H1 (cell line): ENCODE results near the gene LNX2. TPM values are rescaled to one million over a fixed set of nuclear protein-coding genes. Genes with fewer than 3 reads are reported as not detected.

ENCODE experiments used
- CTCF ChIA-PET: fragments of 300-600 bp; sonication (Branson Sonifier 250); formaldehyde crosslinking; loops from one replicate; lab custom pipeline; 2021; ENCODE audit not compliant: partially characterized antibody; lab: Charles Lee
- POLR2A ChIA-PET: fragments of 300-600 bp; sonication (Branson Sonifier 250); formaldehyde crosslinking; loops from one replicate; lab custom pipeline; 2021; ENCODE audit warnings: inconsistent platforms; ENCODE audit not compliant: partially characterized antibody; lab: Charles Lee
- DNase-seq, 2 experiments: peaks; one replicate each; pipeline versions ENCODE4 v3.0.0 to v3.0.0-alpha.2; 2010 to 2022; ENCODE audit warnings: low spot score in 2 of 2, low read depth in 1 of 2, mixed read lengths in 1 of 2
- FAIRE-seq: peaks from 2 replicates; lab custom pipeline; 2011; peaks lifted over from hg19 to GRCh38; lab: Jason Lieb, UNC
- H2AFZ ChIP-seq: 2 replicates; pipeline ENCODE4 v1.8.1; 2012; ENCODE audit warnings: low read length, inconsistent platforms
- H2AK5ac ChIP-seq: 2 replicates; pipeline ENCODE4 v1.6.1; 2013; ENCODE audit warnings: low read depth, low read length
- H2BK120ac ChIP-seq: replicated peaks from 2 replicates; pipeline ENCODE3; 2013; ENCODE audit warnings: low read depth, low read length, inconsistent platforms
- H2BK12ac ChIP-seq: 2 replicates; pipeline ENCODE4 v1.6.1; 2013; ENCODE audit warnings: low read depth, low read length
- H2BK15ac ChIP-seq: 2 replicates; pipeline ENCODE4 v1.6.1; 2013; ENCODE audit warnings: low read length
- H2BK20ac ChIP-seq: 2 replicates; pipeline ENCODE4 v1.6.1; 2013; ENCODE audit warnings: low read length
- H2BK5ac ChIP-seq: 2 replicates; pipeline ENCODE4 v1.6.1; 2013; ENCODE audit warnings: low read depth, low read length
- H3K14ac ChIP-seq: 2 replicates; pipeline ENCODE4 v1.6.1; 2013; ENCODE audit warnings: inconsistent platforms; ENCODE audit not compliant: insufficient read length
- H3K18ac ChIP-seq: 2 replicates; pipeline ENCODE4 v1.6.1; 2013; ENCODE audit warnings: low read length; ENCODE audit errors: extremely low read depth
- H3K23ac ChIP-seq: 2 replicates; pipeline ENCODE4 v1.6.1; 2013; ENCODE audit warnings: inconsistent platforms; ENCODE audit not compliant: insufficient read length
- H3K23me2 ChIP-seq: 2 replicates; pipeline ENCODE4 v1.6.1; 2013; ENCODE audit warnings: low read depth, low read length
- H3K27ac ChIP-seq: 2 replicates; pipeline ENCODE4 v1.6.1; 2011; ENCODE audit warnings: low read depth, low read length, inconsistent platforms
- H3K27me3 ChIP-seq, 4 experiments: replicated peaks in 1 of 4; 1 replicate in 1 of 4; 2 replicates in 3 of 4; pipeline versions ENCODE4 v1.6.1 to v1.8.1; 2011 to 2013; ENCODE audit warnings: low read length in 3 of 4, mild to moderate bottlenecking in 3 of 4, inconsistent platforms in 2 of 4, mixed read lengths in 2 of 4, moderate library complexity in 1 of 4; ENCODE audit not compliant: control insufficient read depth in 3 of 4, insufficient read depth in 3 of 4; ENCODE audit errors: extremely low read depth in 1 of 4
- H3K36me3 ChIP-seq, 4 experiments: 2 replicates each; pipeline versions ENCODE4 v1.6.1 to v1.8.1; 2011 to 2013; ENCODE audit warnings: mild to moderate bottlenecking in 4 of 4, low read length in 3 of 4, moderate library complexity in 2 of 4, control low read depth in 1 of 4, inconsistent platforms in 1 of 4; ENCODE audit not compliant: insufficient read depth in 4 of 4, control insufficient read depth in 2 of 4
- H3K4ac ChIP-seq: replicated peaks from 2 replicates; pipeline ENCODE3; 2013; ENCODE audit warnings: low read length, low read depth, mixed read lengths, inconsistent platforms; ENCODE audit not compliant: insufficient read length
- H3K4me1 ChIP-seq, 4 experiments: replicated peaks in 1 of 4; 1 replicate in 1 of 4; 2 replicates in 3 of 4; pipeline versions ENCODE4 v1.6.1 to v1.8.1; 2011 to 2013; ENCODE audit warnings: low read length in 3 of 4, inconsistent platforms in 2 of 4, mixed read lengths in 1 of 4; ENCODE audit not compliant: insufficient read depth in 4 of 4, control insufficient read depth in 3 of 4
- H3K4me2 ChIP-seq, 2 experiments: 2 replicates each; pipeline versions ENCODE4 v1.6.1 to v1.8.1; 2011 to 2013; ENCODE audit warnings: low read depth in 2 of 2, low read length in 2 of 2, control low read depth in 1 of 2, inconsistent platforms in 1 of 2, mild to moderate bottlenecking in 1 of 2; ENCODE audit not compliant: insufficient read depth in 1 of 2
- H3K4me3 ChIP-seq, 4 experiments: fragments of 200-600, 300-600 bp in 1 of 4; sonication (generic), shearing (Covaris generic), sonication (Bioruptor Twin) in 1 of 4; 2 replicates each; pipeline versions ENCODE4 v1.5.1 to v1.8.1; 2011 to 2016; ENCODE audit warnings: low read length in 4 of 4, low read depth in 3 of 4, control low read depth in 2 of 4, inconsistent platforms in 2 of 4, mild to moderate bottlenecking in 2 of 4, mixed read lengths in 1 of 4, moderate library complexity in 1 of 4; ENCODE audit not compliant: insufficient read depth in 2 of 4; ENCODE audit errors: extremely low read depth in 1 of 4
- H3K56ac ChIP-seq: replicated peaks from 2 replicates; pipeline ENCODE3; 2013; ENCODE audit warnings: low read depth, mild to moderate bottlenecking, mixed read lengths, low read length, inconsistent platforms; ENCODE audit not compliant: insufficient read length
- H3K79me1 ChIP-seq: 2 replicates; pipeline ENCODE4 v1.6.1; 2013; ENCODE audit warnings: low read depth, low read length, control low read depth
- H3K79me2 ChIP-seq, 2 experiments: 2 replicates each; pipeline versions ENCODE4 v1.6.1 to v1.8.1; 2012 to 2013; ENCODE audit warnings: low read length in 2 of 2, mild to moderate bottlenecking in 2 of 2, inconsistent platforms in 1 of 2; ENCODE audit not compliant: insufficient read depth in 2 of 2, control insufficient read depth in 1 of 2
- H3K9ac ChIP-seq, 4 experiments: replicated peaks in 1 of 4; 1 replicate in 1 of 4; 2 replicates in 3 of 4; pipeline versions ENCODE4 v1.6.1 to v1.8.1; 2011 to 2013; ENCODE audit warnings: low read depth in 3 of 4, low read length in 3 of 4, control low read depth in 2 of 4, mild to moderate bottlenecking in 2 of 4, moderate library complexity in 2 of 4, inconsistent platforms in 1 of 4; ENCODE audit errors: extremely low read depth in 1 of 4
- H3K9me3 ChIP-seq, 2 experiments: 2 replicates each; pipeline versions ENCODE4 v1.6.1 to v1.8.1; 2012 to 2013; ENCODE audit warnings: mild to moderate bottlenecking in 2 of 2, moderate library complexity in 2 of 2, control low read depth in 1 of 2, inconsistent platforms in 1 of 2, low read depth in 1 of 2, low read length in 1 of 2, mixed read lengths in 1 of 2; ENCODE audit not compliant: insufficient read depth in 2 of 2
- H4K20me1 ChIP-seq, 2 experiments: replicated peaks in 1 of 2; 2 replicates each; pipeline versions ENCODE3 to v1.8.1; 2011 to 2013; ENCODE audit warnings: inconsistent platforms in 2 of 2, low read length in 2 of 2, mild to moderate bottlenecking in 1 of 2; ENCODE audit not compliant: insufficient read depth in 2 of 2, control insufficient read depth in 1 of 2
- H4K5ac ChIP-seq: 2 replicates; pipeline ENCODE4 v1.6.1; 2013; ENCODE audit warnings: low read length, low read depth, mixed read lengths, inconsistent platforms; ENCODE audit not compliant: insufficient read length
- H4K8ac ChIP-seq: 2 replicates; pipeline ENCODE4 v1.8.0; 2013; ENCODE audit warnings: mild to moderate bottlenecking, moderate library complexity, low read length, inconsistent platforms; ENCODE audit not compliant: insufficient read depth; ENCODE audit errors: extremely low read depth
- H4K91ac ChIP-seq: replicated peaks from 2 replicates; pipeline ENCODE3; 2013; ENCODE audit warnings: low read length, mixed read lengths, inconsistent platforms; ENCODE audit not compliant: insufficient read length
- ATF2 ChIP-seq: IDR thresholded peaks from 2 replicates; pipeline ENCODE4 v1.6.1; 2012; ENCODE audit warnings: low read length, inconsistent platforms
- E2F6 ChIP-seq: IDR thresholded peaks from 2 replicates; pipeline ENCODE4 v1.6.1; 2012; ENCODE audit warnings: inconsistent platforms
- GABPA ChIP-seq: IDR thresholded peaks from 2 replicates; pipeline ENCODE4 v1.6.1; 2011; ENCODE audit warnings: mild to moderate bottlenecking, low read length, moderate library complexity, borderline replicate concordance; ENCODE audit not compliant: insufficient read depth
- POLR2AphosphoS5 ChIP-seq: IDR thresholded peaks from 2 replicates; pipeline ENCODE4 v1.6.1; 2011; ENCODE audit warnings: low read depth, low read length
- RNF2 ChIP-seq: fragments of 200-900, 300-1000 bp; sonication (generic); IDR thresholded peaks from 2 replicates; pipeline ENCODE4 v1.7.1; 2016; ENCODE audit warnings: borderline replicate concordance, low read depth, mild to moderate bottlenecking, antibody characterized with exemption, low read length; ENCODE audit not compliant: poor library complexity, severe bottlenecking; ENCODE audit errors: missing control alignments
- SAP30 ChIP-seq: fragments of 300-600 bp; sonication (generic); IDR thresholded peaks from 2 replicates; pipeline ENCODE4 v1.7.1; 2012; ENCODE audit warnings: low read length, moderate library complexity, mild to moderate bottlenecking, inconsistent platforms; ENCODE audit not compliant: insufficient read depth, insufficient replicate concordance
- SIN3A ChIP-seq, 2 experiments: IDR thresholded peaks in 1 of 2; conservative IDR thresholded peaks in 1 of 2; 2 replicates each; pipeline ENCODE4 v1.6.1; 2011 to 2012; ENCODE audit warnings: low read length in 2 of 2, improper control_type of control experiment in 1 of 2, low read depth in 1 of 2, mild to moderate bottlenecking in 1 of 2
- TAF1 ChIP-seq: IDR thresholded peaks from 2 replicates; pipeline ENCODE4 v1.6.1; 2011; ENCODE audit warnings: mild to moderate bottlenecking, low read depth, low read length
- USF2 ChIP-seq: IDR thresholded peaks from 2 replicates; pipeline ENCODE4 v1.6.1; 2011; ENCODE audit warnings: low read length, improper control_type of control experiment
- WGBS, 2 experiments: shearing (Covaris generic) in 1 of 2; methylation state at CpG; one replicate each; pipeline versions ENCODE4 v1.1.6 to v1.1.7; 2013 to 2015; ENCODE audit warnings: low lambda C conversion rate in 2 of 2, mixed read lengths in 2 of 2, inconsistent platforms in 1 of 2, low coverage in 1 of 2, missing lambda C conversion rate in 1 of 2; ENCODE audit not compliant: insufficient replicate concordance in 2 of 2, insufficient coverage in 1 of 2, insufficient read length in 1 of 2; ENCODE audit errors: extremely low coverage in 1 of 2, missing lambda C conversion rate in 1 of 2; 5-methylcytosine and 5-hydroxymethylcytosine counted together
- polyA plus RNA-seq, 7 experiments: library from polyadenylated mRNA; depleted of rRNA in 3 of 7; stranded (reverse) in 5 of 7; unstranded in 2 of 7; fragments of >200 nt in 5 of 7; fragments of 200-250 nt in 2 of 7; gene quantifications; 1 replicate in 5 of 7; 2 replicates in 1 of 7; 4 replicates in 1 of 7; pipeline versions ENCODE4 v1.2.1 to v1.2.3, GENCODE V29; 2011 to 2013; ENCODE audit warnings: missing spikeins in 2 of 7, mixed read lengths in 2 of 7
- total RNA-seq: library from RNA; stranded (reverse); fragmentation: NEBNext Ultra II Directional; extraction: Animal tissue kit (Norgen Biotek cat#: 25700); gene quantifications from 2 replicates; pipeline ENCODE4 v1.2.1, GENCODE V29; 2021

The LNX2 gene
- total and polyA plus RNA-seq, 2 of the 8 experiments (the other 6 are each of a cell fraction or from before 2014, with no cell fraction given): 6.4 to 13.9 TPM

GRCh38 chr13:27634231-27634630 lies 13.9 kb upstream of the LNX2 start:
- Histone ChIP-seq H3K14ac (no peak overlapping the region), H2BK120ac (no peak overlapping the region), H3K36me3 (peaks cover 3 to 15% (median 4%) of the 10 kb centered on the region in 4 experiments; a peak in 6 of 8 replicates), H3K9ac (no peak overlapping the region), H2BK15ac (no peak overlapping the region), H3K56ac (no peak overlapping the region), H3K4me2 (no peak overlapping the region), H4K91ac (no peak overlapping the region), H2BK20ac (no peak overlapping the region), H3K4me1 (no peaks in the 10 kb centered on the region), H3K23me2 (no peaks in the 10 kb centered on the region), H3K23ac (no peak overlapping the region), H3K27me3 (no peaks in the 10 kb centered on the region), H4K8ac (no peak overlapping the region), H3K4me3 (no peak overlapping the region), H3K79me2 (peaks cover 0 to 67% of the 10 kb centered on the region in 2 experiments; a peak in 3 of 4 replicates), H3K4ac (no peak overlapping the region), H4K5ac (no peak overlapping the region), H2AK5ac (no peak overlapping the region), H2AFZ (no peak overlapping the region), H3K18ac (no peak overlapping the region), H3K9me3 (no peaks in the 10 kb centered on the region), H3K27ac (no peak overlapping the region), H2BK5ac (no peak overlapping the region), H3K79me1 (peaks cover 9% of the 10 kb centered on the region), H2BK12ac (no peak overlapping the region), H4K20me1 (peaks cover 6 to 14% of the 10 kb centered on the region in 2 experiments)
- ChIA-PET CTCF (interaction anchor here (1.6 kb wide), 1 partner anchor 12 kb away, joined by 7 read pairs; no protein-coding TSS in a partner anchor), POLR2A (interaction anchor here (1.3 to 6.5 kb wide), 2 partner anchors 11 kb away, joined by 3 to 26 read pairs; no protein-coding TSS in a partner anchor)
- no peak for FAIRE-seq
- DNase-seq: no peak
- 94% methylated on average over 2 of the region's 2 CpGs; no CpG with 5 or more reads in 1 of the 2 experiments for WGBS, 2 experiments
- TF ChIP-seq E2F6 (no peak), SIN3A (conservative IDR thresholded peaks at IDR 0.05 in 1 of 2, IDR thresholded peaks at IDR 0.05 in 1 of 2; ENCODE audit: low read depth in 1 of 2, low read length in 2 of 2) (no peak), TAF1 (no peak), SAP30 (no peak), USF2 (no peak), RNF2 (no peak), ATF2 (no peak), GABPA (no peak), POLR2AphosphoS5 (no peak)
